ENCODE results near the gene PPP4C.
"Not testable (repeated sequence)": the region's sequence is repeated elsewhere in the genome, so short reads cannot be mapped to it uniquely, and the experiment has no call there.

Gene PPP4C

DNA sequence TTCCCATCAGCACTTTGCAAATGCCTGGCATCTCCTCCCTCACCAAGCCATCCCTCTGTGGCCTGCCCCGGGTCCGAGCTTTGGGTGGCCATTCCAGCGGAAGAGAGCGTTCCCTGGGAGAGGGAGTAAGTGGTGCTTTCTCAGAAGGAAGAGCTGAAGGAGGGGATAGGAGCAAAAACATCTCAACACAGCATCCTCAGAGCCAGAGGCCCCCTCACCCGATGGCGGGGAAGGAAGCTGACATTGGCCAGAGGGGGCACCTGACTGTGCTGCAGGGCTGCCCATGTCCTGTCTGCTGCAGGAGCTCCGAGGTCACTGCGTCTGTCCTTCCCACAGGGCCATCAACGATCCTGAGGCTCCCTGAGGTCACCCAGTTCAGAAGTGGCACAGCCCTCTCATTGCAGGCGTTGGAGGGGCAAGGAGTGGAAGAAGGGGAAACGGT, 44.3 kb upstream of the PPP4C start:
- DNase-seq (ENCODE audit: low read depth), result no peak
- TF ChIP-seq CTCF (IDR thresholded peaks at IDR 0.05; ENCODE audit: control insufficient read depth, extremely low read depth, insufficient read depth), result no peak

GRCh38 chr16:30032083-30032819, 43.5 kb upstream of the PPP4C start:
- TF ChIP-seq CTCF (IDR thresholded peaks at IDR 0.05; ENCODE audit: control insufficient read depth, extremely low read depth, insufficient read depth), result peak; percentile 86
- H3K4me3 ChIP-seq (ENCODE audit: low read depth, low read length), result no peak overlapping the region
- peak; percentile 26 for DNase-seq (ENCODE audit: low read depth)

More for the DNA sequence above, 44.3 kb upstream of the PPP4C start:
- H3K4me3 ChIP-seq (ENCODE audit: low read depth, low read length), result no peak overlapping the region

GRCh38 chr16:30033270-30033669, 42.5 kb upstream of the PPP4C start:
- no peak for DNase-seq (ENCODE audit: low read depth)
- TF ChIP-seq CTCF (IDR thresholded peaks at IDR 0.05; ENCODE audit: control insufficient read depth, extremely low read depth, insufficient read depth), result no peak

GRCh38 chr16:30040221-30040620, 35.6 kb upstream of the PPP4C start:
- TF ChIP-seq CTCF (IDR thresholded peaks at IDR 0.05; ENCODE audit: control insufficient read depth, extremely low read depth, insufficient read depth), result no peak
- no peak for DNase-seq (ENCODE audit: low read depth)
- no peak overlapping the region for H3K4me3 ChIP-seq (ENCODE audit: low read depth, low read length)

More at GRCh38 chr16:30033270-30033669, 42.5 kb upstream of the PPP4C start:
- no peak overlapping the region for H3K4me3 ChIP-seq (ENCODE audit: low read depth, low read length)

DNA sequence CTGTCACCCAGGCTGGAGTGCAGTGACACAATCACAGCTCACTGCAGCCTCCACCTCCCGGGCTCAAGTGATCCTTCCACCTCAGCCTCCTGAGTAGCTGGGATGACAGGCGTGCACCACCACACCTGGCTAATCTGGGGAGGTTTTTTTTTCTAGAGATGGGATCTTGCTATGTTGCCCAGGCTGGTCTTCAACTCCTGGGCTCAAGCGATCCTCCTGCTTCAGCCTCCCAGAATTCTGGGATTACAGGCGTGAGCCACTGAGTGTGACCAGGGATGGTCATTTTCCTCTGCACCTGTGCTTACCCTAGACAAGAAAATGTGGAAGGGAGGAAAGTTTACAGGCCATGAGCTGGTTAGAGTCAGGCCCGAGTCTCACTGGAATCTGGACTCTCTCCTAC, 35.1 kb upstream of the PPP4C start:
- not testable (repeated sequence) for DNase-seq (ENCODE audit: low read depth); H3K4me3 ChIP-seq (ENCODE audit: low read depth, low read length)

GRCh38 chr16:30041841-30042240, 34.0 kb upstream of the PPP4C start:
- no peak for DNase-seq (ENCODE audit: low read depth)
- H3K4me3 ChIP-seq (ENCODE audit: low read depth, low read length), result no peak overlapping the region
- 0 out of 2 replicates have a peak, but pooled peaks have one; percentile 6 for TF ChIP-seq CTCF (IDR thresholded peaks at IDR 0.05; ENCODE audit: control insufficient read depth, extremely low read depth, insufficient read depth)

DNA sequence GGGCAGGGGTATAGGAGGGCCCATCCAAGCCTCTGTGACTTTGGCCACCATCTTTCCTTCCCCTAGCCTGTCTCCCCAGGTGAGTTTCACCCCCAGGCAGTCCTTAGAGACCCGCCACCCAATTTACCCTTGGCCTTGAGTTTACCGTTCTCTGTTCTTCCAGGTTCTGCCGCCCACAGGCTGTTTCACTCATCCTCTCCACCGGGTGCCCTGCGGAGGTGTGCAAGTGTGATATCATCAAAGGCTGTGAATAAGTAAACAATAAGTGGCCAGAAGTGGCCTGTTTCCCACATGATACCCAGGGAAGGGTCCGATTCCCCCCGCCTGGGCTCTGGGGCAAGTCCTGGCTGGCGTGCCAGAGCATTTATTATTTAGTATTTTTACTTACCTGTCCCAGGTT, 29.6 kb upstream of the PPP4C start:
- no peak overlapping the region for H3K4me3 ChIP-seq (ENCODE audit: low read depth, low read length)
- no peak for DNase-seq (ENCODE audit: low read depth)
- TF ChIP-seq CTCF (IDR thresholded peaks at IDR 0.05; ENCODE audit: control insufficient read depth, extremely low read depth, insufficient read depth), result no peak
